ENCODE results near the gene SPRR4. TPM values are rescaled to one million over a fixed set of nuclear protein-coding genes. Genes with fewer than 3 reads are reported as not detected.

Gene SPRR4
- total RNA-seq, 1 donor = not detected

DNA sequence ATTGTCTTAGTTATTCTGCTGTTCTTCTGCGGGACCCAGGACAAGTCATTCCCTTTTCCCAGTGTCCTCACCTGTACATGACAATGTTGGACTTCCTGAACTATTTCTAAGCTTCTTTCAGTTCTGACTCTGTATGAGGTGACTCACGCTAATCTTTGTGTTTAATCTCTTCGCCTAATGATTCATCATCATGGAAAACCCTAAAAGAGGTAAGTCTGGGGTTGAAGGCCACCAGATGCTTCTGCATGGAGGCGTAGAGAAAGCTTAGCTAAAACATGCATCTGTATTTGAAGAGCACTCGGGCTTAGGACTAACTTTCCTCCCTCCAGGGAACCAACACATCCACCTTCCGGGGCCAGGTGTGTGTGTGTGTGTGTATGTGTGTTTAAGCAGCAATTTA is 16.0 kb upstream of the SPRR4 start:
- TF ChIP-seq, protein P1, sequence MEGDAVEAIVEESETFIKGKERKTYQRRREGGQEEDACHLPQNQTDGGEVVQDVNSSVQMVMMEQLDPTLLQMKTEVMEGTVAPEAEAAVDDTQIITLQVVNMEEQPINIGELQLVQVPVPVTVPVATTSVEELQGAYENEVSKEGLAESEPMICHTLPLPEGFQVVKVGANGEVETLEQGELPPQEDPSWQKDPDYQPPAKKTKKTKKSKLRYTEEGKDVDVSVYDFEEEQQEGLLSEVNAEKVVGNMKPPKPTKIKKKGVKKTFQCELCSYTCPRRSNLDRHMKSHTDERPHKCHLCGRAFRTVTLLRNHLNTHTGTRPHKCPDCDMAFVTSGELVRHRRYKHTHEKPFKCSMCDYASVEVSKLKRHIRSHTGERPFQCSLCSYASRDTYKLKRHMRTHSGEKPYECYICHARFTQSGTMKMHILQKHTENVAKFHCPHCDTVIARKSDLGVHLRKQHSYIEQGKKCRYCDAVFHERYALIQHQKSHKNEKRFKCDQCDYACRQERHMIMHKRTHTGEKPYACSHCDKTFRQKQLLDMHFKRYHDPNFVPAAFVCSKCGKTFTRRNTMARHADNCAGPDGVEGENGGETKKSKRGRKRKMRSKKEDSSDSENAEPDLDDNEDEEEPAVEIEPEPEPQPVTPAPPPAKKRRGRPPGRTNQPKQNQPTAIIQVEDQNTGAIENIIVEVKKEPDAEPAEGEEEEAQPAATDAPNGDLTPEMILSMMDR (IDR thresholded peaks at IDR 0.05; ENCODE audit: insufficient read depth, low read depth, low read length) = no peak
- DNase-seq (ENCODE audit: low read depth) = no peak
- no peak overlapping the region for H3K4me3 ChIP-seq (ENCODE audit: low read depth, low read length)

DNA sequence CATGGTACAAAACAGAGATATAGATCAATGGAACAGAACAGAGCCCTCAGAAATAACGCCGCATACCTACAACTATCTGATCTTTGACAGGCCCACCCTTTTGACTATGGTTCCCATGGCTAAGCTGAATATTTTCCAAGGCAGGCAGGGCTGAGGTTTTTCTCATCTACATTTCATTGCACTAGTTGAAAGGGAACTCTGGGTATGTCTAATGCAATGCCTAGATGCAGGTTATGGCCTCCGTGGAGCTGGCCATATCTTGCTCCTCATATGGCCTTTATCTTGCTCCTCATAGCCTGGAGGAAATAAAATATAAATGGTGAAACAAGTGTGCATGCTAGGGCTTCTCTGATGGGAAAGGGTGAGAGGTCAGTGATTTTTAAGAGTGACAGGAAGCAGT is 12.9 kb upstream of the SPRR4 start:
- no peak overlapping the region for H3K4me3 ChIP-seq (ENCODE audit: low read depth, low read length)
- DNase-seq (ENCODE audit: low read depth) = no peak
- TF ChIP-seq, protein P1 (IDR thresholded peaks at IDR 0.05; ENCODE audit: insufficient read depth, low read depth, low read length) = no peak

DNA sequence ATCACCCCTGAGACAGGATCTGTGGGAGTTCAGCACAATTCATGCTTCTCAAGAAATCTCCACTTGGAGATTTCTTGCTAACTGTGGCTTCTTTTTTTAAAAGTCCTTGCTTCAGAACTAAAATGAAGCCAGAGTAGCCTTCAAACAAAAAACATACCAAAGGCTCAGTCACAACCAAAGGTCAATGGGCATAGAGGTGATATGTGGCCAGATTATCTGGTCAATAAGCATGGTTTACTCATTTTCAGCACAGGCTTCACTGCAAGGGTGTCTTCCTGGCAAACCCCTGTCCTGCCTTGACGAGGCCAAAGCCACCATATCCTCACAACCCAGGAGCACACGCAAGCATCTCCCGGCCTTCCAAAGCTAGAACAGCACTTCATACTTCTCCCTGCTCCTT is 11.2 kb upstream of the SPRR4 start:
- DNase-seq (ENCODE audit: low read depth) = no peak
- TF ChIP-seq, protein P1 (IDR thresholded peaks at IDR 0.05; ENCODE audit: insufficient read depth, low read depth, low read length) = no peak

GRCh38 chr1:152959801-152960451 is 10.5 kb upstream of the SPRR4 start:
- DNase-seq (ENCODE audit: low read depth) = no peak
- TF ChIP-seq, protein P1 (IDR thresholded peaks at IDR 0.05; ENCODE audit: insufficient read depth, low read depth, low read length) = no peak
- no peak overlapping the region for H3K4me3 ChIP-seq (ENCODE audit: low read depth, low read length)

More for the DNA sequence above, 11.2 kb upstream of the SPRR4 start:
- no peak overlapping the region for H3K4me3 ChIP-seq (ENCODE audit: low read depth, low read length)

GRCh38 chr1:152960452-152961044 is 9.9 kb upstream of the SPRR4 start:
- TF ChIP-seq, protein P1 (IDR thresholded peaks at IDR 0.05; ENCODE audit: insufficient read depth, low read depth, low read length) = no peak
- no peak overlapping the region for H3K4me3 ChIP-seq (ENCODE audit: low read depth, low read length)
- no peak for DNase-seq (ENCODE audit: low read depth)

- no peak overlapping the region for H3K4me3 ChIP-seq (ENCODE audit: low read depth, low read length)
- DNase-seq (ENCODE audit: low read depth) = no peak
- TF ChIP-seq, protein P1 (IDR thresholded peaks at IDR 0.05; ENCODE audit: insufficient read depth, low read depth, low read length) = no peak
Measured at GRCh38 chr1:152961226-152961891, 9.1 kb upstream of the SPRR4 start.
